Measurements from ENCODE around the gene SPANXB1.
"Not testable (repeated sequence)": the region's sequence is repeated elsewhere in the genome, so short reads cannot be mapped to it uniquely, and the experiment has no call there.

Gene SPANXB1

GRCh38 chrX:141002568-141002967, at the start of gene SPANXB1:
Gene SPANXB1, plus strand, starts transcription at chrX:141002594. Its CDS starts 100 bp downstream, at chrX:141002694.
- DNase-seq: not testable (repeated sequence)

GRCh38 chrX:140967036-140967435, 35.4 kb upstream of the SPANXB1 start:
- DNase-seq: no peak

GRCh38 chrX:140971099-140971795, 31.1 kb upstream of the SPANXB1 start:
- DNase-seq: no peak

- DNase-seq: no peak
These were observed 26.9 kb upstream of the SPANXB1 start for GRCh38 chrX:140975472-140975871.

GRCh38 chrX:140980271-140980670, 22.1 kb upstream of the SPANXB1 start:
- no peak for DNase-seq

- no peak for DNase-seq
These were observed 18.7 kb upstream of the SPANXB1 start for GRCh38 chrX:140983730-140984129.

- DNase-seq: not testable (repeated sequence)
These were observed 2.8 kb downstream of the SPANXB1 start for GRCh38 chrX:141005243-141005642.

GRCh38 chrX:141044246-141044645, 41.9 kb downstream of the SPANXB1 start:
- not testable (repeated sequence) for DNase-seq

- not testable (repeated sequence) for DNase-seq
These were observed 47.5 kb downstream of the SPANXB1 start for GRCh38 chrX:141049878-141050277.

- not testable (repeated sequence) for DNase-seq
These were observed 49.7 kb downstream of the SPANXB1 start for GRCh38 chrX:141052098-141052497.

Measured in hematopoietic multipotent progenitor cell treated with erythropoietin and hydrocortisone succinate and interleukin-3 and kit ligand, for 8 days (in vitro differentiated cells).